Measurements from ENCODE around the gene MED14. TPM values are rescaled to one million over a fixed set of nuclear protein-coding genes. Genes with fewer than 3 reads are reported as not detected.
"Not testable (repeated sequence)": the region's sequence is repeated elsewhere in the genome, so short reads cannot be mapped to it uniquely, and the experiment has no call there.

MED14 gene
- 10 to 100 TPM; 23.7 to 28.3 TPM for total RNA-seq
- long read RNA-seq, partial matches to known transcripts, result 2 of 3 reads
- long read RNA-seq, other reads (novel, unspliced or antisense), result 1 of 3 reads

DNA sequence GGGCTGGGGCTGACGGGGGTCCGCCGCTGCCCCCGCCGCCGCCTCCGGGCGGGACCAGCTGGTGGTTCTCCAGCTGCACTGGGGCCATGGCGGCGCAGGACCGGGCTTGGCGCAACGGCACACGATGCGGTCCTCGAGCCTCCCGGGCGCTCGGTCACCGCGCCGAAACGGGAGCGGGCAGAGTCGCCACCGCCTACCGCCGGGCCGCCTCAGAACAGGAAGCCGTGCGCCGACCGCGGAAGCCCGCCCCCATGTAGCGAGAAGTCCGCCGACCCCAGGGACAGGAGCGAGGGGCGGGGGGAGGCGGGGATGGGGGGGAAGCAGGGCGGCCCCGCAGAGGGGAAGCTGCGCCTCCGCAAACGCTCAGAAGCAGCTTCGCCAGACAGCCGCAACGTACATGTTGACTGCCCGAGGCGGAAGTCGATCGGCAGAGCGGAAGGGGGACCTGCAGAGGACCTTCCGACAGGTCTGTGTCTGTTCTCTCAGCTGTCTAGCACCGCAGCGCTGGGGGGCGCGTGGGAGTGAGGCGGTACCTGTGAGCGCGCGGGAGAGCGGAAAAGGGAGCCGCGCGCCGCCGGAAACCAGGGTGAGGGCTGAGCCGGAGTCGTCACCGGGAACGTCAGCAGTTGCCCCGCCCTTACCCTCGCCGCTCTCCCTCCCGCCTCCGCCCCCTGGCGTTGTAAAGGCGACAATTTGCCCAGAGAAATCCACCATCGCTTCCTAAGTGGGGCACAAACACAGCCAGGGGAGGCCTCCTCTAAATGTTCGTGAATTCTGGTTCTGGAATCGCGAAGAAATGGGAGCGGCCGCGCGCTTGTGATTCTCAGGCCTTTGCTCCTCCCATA, at the start of gene MED14:
Gene MED14 (minus strand): TSS at position 218 of the 845 bp plus-strand sequence. CDS start 130 bp downstream, at position 88.
- peak; percentile 91 for DNase-seq
- intact Hi-C loops (cut with DNase I), result no loop called here
- ATAC-seq, result peak; percentile 97 to 99

DNA sequence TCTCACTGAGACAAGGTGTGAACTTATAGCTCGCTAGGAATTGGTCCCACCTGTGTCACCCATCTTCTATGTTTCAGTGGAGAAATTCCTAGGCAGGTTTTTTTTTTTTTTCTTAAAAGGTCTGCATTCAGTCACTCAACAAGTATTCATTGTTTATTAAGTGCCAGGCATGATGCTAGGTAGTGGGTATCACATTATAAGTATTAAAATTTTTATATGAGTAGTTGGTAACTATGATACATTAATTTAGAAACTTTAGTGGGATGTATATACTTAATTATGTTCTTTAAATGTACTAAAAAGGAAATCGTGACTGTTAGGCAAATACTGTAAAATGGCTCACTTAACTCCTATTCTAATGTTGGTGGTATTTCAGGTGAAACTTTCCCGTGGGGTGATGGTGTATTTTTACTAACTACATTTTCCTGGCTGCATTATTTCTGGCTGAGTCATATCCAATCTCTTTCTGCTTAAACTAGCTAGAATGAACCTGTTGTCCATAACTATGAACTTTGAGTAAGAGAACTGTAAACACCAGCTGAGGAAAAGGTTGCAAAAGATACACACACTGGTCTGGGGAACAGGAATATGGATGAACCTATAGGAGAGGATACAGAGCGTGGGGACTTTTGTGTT, 49.3 kb upstream of the MED14 start:
- DNase-seq, result no peak
- intact Hi-C loops (cut with DNase I), result loop anchor here in 1 of 2 donors (10.0 kb wide), 1 partner anchor 120 kb away; no protein-coding TSS in a partner anchor

DNA sequence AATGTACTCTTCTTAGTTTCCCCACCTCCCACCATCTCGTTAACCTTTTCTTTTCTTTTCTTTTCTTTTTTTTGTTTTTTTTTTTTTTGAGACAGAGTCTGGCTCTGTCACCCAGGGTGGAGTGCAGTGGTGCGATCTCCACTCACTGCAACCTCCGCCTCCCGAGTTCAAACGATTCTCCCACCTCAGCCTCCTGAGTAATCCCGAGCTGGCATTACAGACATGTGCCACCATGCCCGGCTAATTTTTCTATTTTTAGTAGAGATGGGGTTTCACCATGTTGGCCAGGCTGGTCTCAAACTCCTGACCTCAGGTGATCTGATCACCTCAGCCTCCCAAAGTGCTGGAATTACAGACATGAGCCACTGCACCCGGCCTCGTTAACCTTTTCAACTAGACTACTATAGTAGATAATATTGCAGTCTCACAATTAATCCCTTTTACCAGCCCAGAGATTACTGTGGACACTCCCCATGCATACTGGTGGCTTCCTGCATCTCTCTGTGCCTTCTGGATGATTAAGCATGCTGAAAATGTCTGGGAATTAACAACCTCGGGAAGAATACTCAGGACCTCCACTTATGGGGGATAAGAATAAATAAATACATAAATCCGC, 47.4 kb upstream of the MED14 start:
- DNase-seq, ATAC-seq: not testable (repeated sequence)
- intact Hi-C loops (cut with DNase I), result loop anchor here in 1 of 2 donors (10.0 kb wide), 1 partner anchor 118 kb away; no protein-coding TSS in a partner anchor

More for the DNA sequence above, 49.3 kb upstream of the MED14 start:
- ATAC-seq, result no peak

DNA sequence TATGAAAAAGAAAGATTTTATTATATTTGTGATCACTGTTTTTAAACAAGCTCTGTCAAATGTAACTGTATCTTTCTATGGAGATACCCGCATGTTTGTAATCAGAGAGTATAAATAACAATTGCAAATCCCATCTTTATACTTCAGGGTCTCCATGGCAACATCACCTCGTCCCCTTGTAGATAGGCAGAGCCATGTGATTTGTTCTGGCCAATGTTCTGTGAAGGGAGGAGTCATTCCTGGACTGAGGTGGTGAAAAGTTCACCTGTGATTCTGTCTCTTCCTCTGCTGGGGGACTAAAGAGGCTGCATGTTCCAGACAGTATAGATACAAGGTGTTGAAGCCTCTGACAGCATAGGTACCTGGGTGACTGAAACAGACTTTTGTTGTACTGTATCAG, 45.6 kb upstream of the MED14 start:
- DNase-seq (no peak), ATAC-seq (no peak)
- intact Hi-C loops (cut with DNase I), result loop anchor here in 1 of 2 donors (10.0 kb wide), 1 partner anchor 116 kb away; no protein-coding TSS in a partner anchor

DNA sequence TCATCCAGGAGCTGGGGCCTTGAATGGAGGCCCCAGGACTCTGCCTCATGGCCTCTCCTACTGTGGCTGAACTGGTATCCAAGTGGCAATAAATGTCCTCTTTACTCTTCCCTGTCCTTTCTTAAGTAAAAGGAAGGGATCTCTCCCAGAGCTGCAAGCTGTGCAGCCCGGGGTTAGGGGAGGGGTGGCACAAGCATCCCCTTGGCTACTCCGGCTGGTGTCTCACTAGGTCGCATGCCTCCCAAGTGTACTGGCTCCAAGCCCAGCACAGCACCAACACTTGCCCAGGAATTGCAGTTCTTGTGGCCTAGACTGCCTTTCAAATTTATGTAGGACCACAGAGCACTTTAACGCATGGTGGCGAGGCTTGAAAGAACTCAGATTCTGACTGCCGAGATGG, 44.7 kb upstream of the MED14 start:
- intact Hi-C loops (cut with DNase I), result loop anchor here in 1 of 2 donors (10.0 kb wide), 1 partner anchor 115 kb away; no protein-coding TSS in a partner anchor

DNA sequence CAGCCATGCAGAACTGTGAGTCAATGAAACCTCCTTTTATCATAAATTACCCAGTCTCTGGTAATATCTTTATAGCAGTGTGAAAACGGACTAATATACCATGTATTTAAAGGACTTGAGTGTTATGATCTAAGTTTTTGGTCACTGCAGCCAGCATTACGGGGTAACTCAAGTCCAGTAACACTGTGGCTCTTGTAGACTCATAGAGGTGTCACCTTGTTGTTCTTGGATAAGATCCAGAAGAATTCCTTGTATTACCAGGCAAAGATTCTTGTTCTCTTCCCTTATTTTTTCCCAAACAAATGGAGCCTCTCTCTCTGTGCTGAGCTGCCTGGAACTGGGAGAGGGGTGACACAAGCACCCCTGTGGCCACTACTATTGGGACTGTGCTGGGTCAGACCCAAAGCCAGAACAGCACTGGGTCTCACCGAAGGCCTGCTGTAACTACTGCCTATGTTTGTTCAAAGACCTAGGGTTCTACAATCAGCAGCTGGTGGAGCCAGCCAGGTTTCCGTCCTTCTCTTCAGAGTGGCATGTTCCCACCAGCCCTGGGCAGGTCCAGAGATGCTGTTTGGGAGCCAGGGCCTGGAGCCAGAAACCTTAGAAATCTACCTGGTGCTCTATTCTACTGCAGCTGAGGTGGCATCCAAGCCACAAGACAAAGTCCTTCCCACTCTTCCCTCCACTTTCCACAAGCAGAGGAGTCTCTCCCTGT, 43.7 kb upstream of the MED14 start:
- ATAC-seq (no peak), DNase-seq (no peak)

More for the DNA sequence above, 44.7 kb upstream of the MED14 start:
- ATAC-seq (peak; percentile 32 to 44), DNase-seq (no peak)

DNA sequence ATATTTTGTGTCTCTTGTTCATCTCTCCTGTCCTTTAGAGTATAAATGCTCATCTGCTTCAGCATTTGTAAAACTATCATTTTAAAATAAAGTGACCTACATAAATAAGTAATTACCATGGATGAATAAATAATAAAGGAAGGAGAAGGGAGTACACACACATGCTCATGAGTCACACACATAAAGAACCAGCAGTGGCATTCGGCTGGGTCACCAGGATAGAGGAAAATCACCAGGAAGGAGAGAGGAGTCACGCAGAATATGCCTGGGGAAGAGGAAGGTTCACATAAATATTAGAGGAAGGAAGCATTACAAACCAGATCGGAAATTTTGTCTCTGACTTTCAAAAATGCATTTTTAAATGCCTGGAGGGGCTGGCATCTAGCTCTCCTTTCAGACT, 38.5 kb upstream of the MED14 start:
- peak in 1 of 2 donors; percentile 38 for ATAC-seq
- intact Hi-C loops (cut with DNase I), result no loop called here

More for the DNA sequence above, 43.7 kb upstream of the MED14 start:
- intact Hi-C loops (cut with DNase I), result no loop called here

DNA sequence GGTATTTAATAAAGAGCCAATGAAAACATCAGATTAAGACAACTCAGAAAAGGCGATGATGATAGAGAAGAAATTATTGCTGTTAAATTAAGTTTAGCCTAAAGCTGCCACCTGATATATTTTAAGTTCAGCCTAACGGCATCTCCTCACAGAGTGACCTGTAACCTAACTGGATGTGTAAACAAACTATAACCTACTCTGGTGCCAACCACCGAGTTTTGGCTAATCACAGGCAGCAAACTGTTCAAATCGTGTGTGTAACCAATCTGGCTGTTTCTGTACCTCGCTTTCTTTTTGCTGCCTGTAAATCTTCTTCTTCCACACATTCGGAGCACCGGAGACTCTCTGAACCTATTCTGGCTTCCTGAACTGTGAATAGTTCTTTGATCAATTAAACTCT, 37.8 kb upstream of the MED14 start:
- intact Hi-C loops (cut with DNase I), result no loop called here
- DNase-seq (no peak), ATAC-seq (no peak)

More for the DNA sequence above, 38.5 kb upstream of the MED14 start:
- no peak for DNase-seq

DNA sequence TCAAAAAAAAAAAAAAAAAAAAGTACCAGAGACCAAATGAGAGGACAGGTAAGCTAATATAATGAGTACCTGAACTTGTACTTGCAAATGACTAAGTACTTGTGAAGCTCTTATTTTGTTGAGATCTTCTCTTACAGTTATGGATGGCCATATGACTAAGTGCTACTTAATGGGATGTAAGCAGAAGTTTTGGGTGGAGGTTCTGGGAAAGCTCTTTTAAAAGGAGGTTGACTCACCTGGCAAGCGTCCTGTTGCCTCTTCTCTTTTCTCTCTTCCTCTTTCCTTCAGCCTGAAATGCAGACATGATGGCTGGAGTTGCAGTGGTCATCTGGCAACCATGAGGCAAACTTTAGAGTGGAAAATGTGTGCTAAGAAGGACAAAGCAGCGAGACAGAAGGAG, 36.9 kb upstream of the MED14 start:
- DNase-seq, result no peak
- intact Hi-C loops (cut with DNase I), result no loop called here
- ATAC-seq, result no peak

DNA sequence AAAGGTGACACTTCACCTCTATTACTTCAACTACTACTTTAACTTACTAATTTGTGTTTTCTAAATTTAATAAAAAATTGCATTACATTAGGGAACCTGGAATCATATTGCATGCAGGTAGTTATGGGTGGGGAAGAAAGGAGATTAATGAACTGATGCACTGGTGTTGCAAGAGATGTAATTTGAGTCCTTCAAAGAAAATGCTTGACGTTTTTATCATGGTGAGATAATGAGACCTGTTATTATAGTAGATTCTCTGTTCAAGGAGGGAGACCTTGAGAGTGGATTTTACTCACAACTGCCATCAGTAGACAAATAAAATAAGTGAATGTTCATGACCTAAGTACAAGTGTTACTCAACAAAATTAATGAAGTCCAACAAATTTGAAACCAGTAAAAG, 26.4 kb upstream of the MED14 start:
- no peak for DNase-seq
- intact Hi-C loops (cut with DNase I), result no loop called here
- no peak for ATAC-seq

DNA sequence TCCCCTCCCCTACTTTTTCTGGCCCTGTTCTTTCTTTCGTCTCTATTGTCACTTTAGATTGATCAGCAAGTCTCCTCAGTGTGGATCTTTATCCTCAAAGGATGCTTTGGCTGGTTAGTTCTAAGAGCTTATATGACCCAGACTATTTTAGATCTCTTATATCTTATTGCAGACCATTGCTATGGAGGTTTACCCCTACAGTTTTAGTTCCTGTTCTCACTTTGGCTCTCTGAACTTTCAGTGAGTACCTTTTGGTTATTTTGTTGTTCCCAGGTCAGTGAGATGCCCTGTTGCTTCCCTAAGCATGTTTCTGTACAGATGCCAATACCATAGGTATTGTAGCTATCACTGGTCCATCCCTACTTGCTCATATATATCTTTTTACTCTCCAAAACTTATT, 24.0 kb upstream of the MED14 start:
- ATAC-seq, result no peak
- DNase-seq, result no peak
- intact Hi-C loops (cut with DNase I), result no loop called here

DNA sequence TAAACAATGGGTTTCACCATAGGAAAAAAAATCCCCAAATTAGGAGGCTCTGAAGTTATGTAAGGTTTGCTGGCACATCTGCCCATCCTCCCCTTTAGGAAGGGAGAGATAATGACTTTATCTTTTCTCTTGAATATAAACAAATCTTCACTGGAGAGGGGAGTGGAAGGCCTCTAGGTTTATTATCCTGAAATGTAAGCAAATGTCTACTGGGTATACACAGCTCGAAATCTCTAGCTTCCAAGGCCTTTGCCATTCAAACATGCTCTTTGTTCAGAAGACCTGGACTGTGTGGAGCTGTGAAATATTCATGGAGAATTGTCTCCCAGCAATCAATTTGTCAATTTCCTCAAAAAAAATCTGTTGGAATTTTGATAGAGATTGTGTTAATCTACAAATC, 21.7 kb upstream of the MED14 start:
- intact Hi-C loops (cut with DNase I), result no loop called here
- ATAC-seq (no peak), DNase-seq (no peak)

DNA sequence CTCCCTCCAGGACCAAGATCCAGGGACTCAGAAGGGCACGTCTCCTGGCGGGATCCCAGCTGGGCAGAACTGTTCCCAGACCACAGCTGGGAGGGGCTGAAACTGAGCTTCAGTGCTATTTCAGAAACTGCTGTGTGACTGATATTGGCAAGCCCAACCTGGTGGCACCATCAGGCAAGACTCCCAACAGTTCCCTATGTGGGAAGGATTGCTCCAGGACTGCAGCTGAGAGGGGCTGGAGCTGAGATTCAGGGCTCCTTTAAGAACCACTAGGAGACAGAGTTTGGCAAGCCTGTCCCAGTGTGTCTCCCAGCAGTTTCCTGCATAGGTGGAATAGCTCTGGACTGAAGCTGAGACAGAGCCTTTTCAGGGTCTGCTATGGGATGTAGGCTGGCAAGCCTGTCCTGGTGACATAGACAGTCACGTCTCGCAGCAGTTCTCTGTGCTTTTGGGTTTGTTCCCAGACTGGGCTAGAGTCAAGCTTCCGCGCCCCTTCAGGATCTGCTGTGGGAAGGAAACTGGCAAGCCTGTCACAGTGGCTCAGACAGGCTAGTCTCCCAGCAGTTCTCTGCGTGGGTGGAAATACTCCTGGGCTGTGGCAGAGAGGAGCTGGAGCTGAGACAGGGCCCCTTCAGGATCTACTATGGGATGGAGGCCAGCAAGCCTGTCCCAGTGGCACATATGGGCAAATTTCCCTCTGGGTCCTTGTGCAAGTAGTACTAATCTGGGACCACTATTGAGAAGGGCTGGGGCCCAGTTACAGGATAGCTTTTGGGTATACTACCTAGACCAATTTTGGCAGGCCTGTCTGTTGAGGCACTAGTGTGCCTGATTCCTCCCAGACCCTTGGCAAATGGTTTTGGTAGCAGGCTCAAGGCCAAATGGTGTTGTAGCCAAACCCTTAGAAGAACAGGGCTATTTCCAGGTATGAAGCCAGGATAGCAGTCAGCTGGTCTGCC, 20.2 kb upstream of the MED14 start:
- peak; percentile 48 for DNase-seq

DNA sequence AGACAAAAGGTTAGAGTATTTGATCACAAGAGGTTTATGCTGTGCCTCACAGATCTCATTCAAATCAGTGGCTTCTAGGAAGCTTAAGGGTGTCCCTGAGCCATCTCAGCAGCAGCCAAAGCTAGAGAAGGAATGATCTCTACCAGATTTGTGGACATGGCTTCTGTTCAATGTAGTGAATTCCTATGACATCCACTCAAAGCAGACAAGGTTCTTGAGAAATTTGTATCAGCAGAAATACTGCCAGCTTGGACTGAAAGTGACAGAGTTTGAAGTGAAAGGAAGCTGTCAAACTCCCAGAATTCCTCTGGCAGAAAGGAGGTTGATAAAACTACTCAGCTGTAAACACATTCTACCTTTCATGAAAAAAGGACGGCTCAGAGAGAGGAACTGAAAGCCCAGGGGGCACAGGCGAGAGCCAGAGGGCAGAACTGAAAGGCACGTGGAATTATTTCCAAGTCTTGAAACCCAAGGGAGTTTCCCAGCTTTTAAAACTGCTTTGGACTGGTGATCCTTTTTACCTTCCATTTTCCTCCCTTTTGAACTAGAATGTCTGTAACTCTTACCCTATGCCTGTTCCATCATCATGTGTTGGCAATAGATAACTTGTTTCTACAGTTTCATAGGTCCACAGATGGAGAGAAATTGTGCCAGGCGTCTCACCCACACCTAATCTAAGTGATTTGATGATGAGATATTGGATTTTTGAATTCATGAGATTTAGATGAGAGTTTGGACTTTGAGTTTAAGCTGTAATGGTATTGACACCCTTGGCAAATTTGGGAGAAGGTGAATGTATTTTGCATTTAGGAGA, 14.5 kb upstream of the MED14 start:
- no peak for ATAC-seq
- intact Hi-C loops (cut with DNase I), result no loop called here

More for the DNA sequence above, 20.2 kb upstream of the MED14 start:
- intact Hi-C loops (cut with DNase I), result no loop called here
- ATAC-seq, result peak; percentile 88 to 94

DNA sequence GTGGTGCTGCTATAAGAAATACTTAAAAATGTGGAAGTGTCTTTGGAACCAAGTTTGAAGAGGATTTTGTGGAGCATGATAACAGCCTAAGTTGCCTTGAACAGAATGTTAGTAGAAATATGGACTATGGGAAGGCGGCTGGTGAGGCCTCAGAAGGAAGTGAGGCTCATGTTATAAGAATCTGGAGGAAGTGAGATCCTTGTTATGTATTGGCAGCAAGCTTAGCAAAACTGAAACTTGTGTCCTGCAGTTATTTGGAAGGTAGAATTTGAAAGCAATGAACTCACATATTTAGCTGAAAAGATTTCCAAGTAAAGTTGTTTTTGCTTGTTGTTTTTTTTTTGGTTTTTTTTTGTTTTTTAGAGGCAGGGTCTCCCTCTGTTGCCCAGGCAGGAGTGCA, 13.6 kb upstream of the MED14 start:
- ATAC-seq (no peak), DNase-seq (no peak)
- intact Hi-C loops (cut with DNase I), result no loop called here

More for the DNA sequence above, 14.5 kb upstream of the MED14 start:
- no peak for DNase-seq

DNA sequence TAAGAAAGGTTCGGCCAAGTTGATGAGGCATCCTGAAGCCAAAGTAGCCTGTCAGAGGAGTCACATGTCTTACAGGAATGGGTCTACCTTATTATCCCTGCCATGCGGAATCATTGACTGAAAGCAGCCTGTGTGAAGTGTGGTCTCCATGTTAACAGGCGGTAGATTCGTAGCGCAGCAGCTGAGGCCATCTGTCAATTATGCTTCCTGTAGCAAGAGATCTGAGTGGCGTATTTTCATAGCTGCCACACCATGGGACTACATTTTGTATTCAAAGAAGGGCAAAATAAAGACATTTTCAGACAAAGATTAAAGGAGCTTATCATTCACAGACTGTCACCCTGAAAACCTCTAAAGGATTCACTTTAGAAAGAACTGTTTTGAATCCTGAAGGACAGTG, 11.2 kb upstream of the MED14 start:
- intact Hi-C loops (cut with DNase I), result no loop called here

DNA sequence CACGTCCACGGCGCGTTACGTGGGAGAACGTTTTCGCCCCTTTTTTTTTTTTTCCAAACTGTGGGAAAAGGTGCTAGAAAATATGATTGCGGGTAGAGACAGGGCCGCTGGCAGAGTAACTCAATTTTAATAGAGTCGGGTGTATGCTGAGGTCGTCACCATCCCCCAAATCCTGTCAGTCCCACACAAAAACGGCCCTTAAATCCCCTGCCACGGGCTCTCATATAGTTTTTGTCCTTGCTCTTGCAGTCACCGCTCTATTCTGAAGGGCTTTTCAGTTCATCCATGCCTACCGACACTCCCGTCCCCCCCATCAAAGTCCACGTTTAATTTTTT, 796 bp upstream of the MED14 start:
- ATAC-seq (peak; percentile 4 to 5), DNase-seq (no peak)
- intact Hi-C loops (cut with DNase I), result no loop called here

More for the DNA sequence above, 11.2 kb upstream of the MED14 start:
- DNase-seq, result no peak
- ATAC-seq, result no peak
